CD14-positive monocyte (primary cell): ENCODE results near the gene SLC25A51. TPM values are rescaled to one million over a fixed set of nuclear protein-coding genes. Genes with fewer than 3 reads are reported as not detected.
A peak's percentile ranks its signal among the peaks of the same experiment; 100 is the strongest.

ENCODE experiments used
- DNase-seq, 3 donors: peaks; one replicate each; pipeline ENCODE4 v3.0.0-alpha.2; 2011 to 2022
- H2AFZ ChIP-seq: 2 replicates; pipeline ENCODE4 v1.6.0; 2012; ENCODE audit warnings: mild to moderate bottlenecking, low read depth, low read length, inconsistent platforms; ENCODE audit not compliant: insufficient read depth, poor library complexity, severe bottlenecking
- H3K27ac ChIP-seq, 2 donors: 1 replicate in 1 of 2; 2 replicates in 1 of 2; pipeline ENCODE4 v1.5.1; 2012 to 2013; ENCODE audit warnings: low read length in 2 of 2, control low read depth in 1 of 2, inconsistent platforms in 1 of 2, low read depth in 1 of 2, mild to moderate bottlenecking in 1 of 2
- H3K27me3 ChIP-seq, 2 donors: one replicate each; pipeline versions ENCODE4 v1.6.0 to v1.6.1; 2011 to 2013; ENCODE audit warnings: low read length in 2 of 2; ENCODE audit not compliant: control insufficient read depth in 2 of 2, insufficient read depth in 2 of 2
- H3K36me3 ChIP-seq, 2 donors: replicated peaks in 1 of 2; 1 replicate in 1 of 2; 2 replicates in 1 of 2; pipeline versions ENCODE4 v1.5.1 to v1.6.1; 2012 to 2013; ENCODE audit warnings: low read length in 2 of 2, control low read depth in 1 of 2, inconsistent platforms in 1 of 2, mild to moderate bottlenecking in 1 of 2; ENCODE audit not compliant: insufficient read depth in 2 of 2, control insufficient read depth in 1 of 2
- H3K4me1 ChIP-seq, 2 donors: 1 replicate in 1 of 2; 2 replicates in 1 of 2; pipeline versions ENCODE4 v1.5.1 to v1.6.1; 2012 to 2013; ENCODE audit warnings: low read length in 2 of 2, control low read depth in 1 of 2, inconsistent platforms in 1 of 2, mild to moderate bottlenecking in 1 of 2, moderate library complexity in 1 of 2; ENCODE audit not compliant: insufficient read depth in 2 of 2, control insufficient read depth in 1 of 2
- H3K4me2 ChIP-seq: replicated peaks from 2 replicates; pipeline ENCODE3; 2012; ENCODE audit warnings: low read length, moderate library complexity, mild to moderate bottlenecking; ENCODE audit not compliant: poor library complexity, severe bottlenecking; ENCODE audit errors: extremely low read depth
- H3K4me3 ChIP-seq, 3 experiments: fragments of 200-600 bp in 1 of 3; sonication (generic) in 1 of 3; replicated peaks in 1 of 3; 1 replicate in 2 of 3; 2 replicates in 1 of 3; pipeline ENCODE4 v1.5.1; 2011 to 2013; ENCODE audit warnings: low read length in 3 of 3, mild to moderate bottlenecking in 3 of 3, control low read depth in 2 of 3, low read depth in 2 of 3, inconsistent platforms in 1 of 3, moderate library complexity in 1 of 3
- H3K79me2 ChIP-seq: 2 replicates; pipeline ENCODE4 v1.6.0; 2012; ENCODE audit warnings: mild to moderate bottlenecking, control low read depth, inconsistent platforms, low read length, moderate library complexity; ENCODE audit not compliant: insufficient read depth
- H3K9ac ChIP-seq: 2 replicates; pipeline ENCODE4 v1.6.0; 2017; ENCODE audit warnings: low read length, mild to moderate bottlenecking; ENCODE audit not compliant: insufficient read depth, poor library complexity, severe bottlenecking
- H3K9me3 ChIP-seq, 2 donors: replicated peaks in 1 of 2; 1 replicate in 1 of 2; 2 replicates in 1 of 2; pipeline versions ENCODE4 v1.5.1 to v1.6.1; 2012 to 2013; ENCODE audit warnings: low read length in 2 of 2, control low read depth in 1 of 2; ENCODE audit not compliant: control insufficient read depth in 1 of 2, insufficient read depth in 1 of 2
- H4K20me1 ChIP-seq: 2 replicates; pipeline ENCODE4 v1.6.0; 2012; ENCODE audit warnings: mild to moderate bottlenecking, low read length, control low read depth, moderate library complexity; ENCODE audit not compliant: insufficient read depth
- H3K27ac Mint-ChIP-seq, 7 donors: one replicate each; pipeline ENCODE4 v1.8.0; 2020; ENCODE audit warnings: mild to moderate bottlenecking in 7 of 7, mixed read lengths in 7 of 7, moderate library complexity in 6 of 7, inconsistent platforms in 2 of 7
- H3K27me3 Mint-ChIP-seq, 3 donors: one replicate each; pipeline ENCODE4 v1.8.0; 2021 to 2022; ENCODE audit warnings: low read depth in 3 of 3, mild to moderate bottlenecking in 3 of 3, mixed read lengths in 3 of 3, moderate library complexity in 3 of 3, inconsistent platforms in 1 of 3
- H3K36me3 Mint-ChIP-seq, 2 donors: one replicate each; pipeline ENCODE4 v1.8.0; 2020; ENCODE audit warnings: mixed read lengths in 2 of 2, inconsistent platforms in 1 of 2, mild to moderate bottlenecking in 1 of 2
- H3K4me1 Mint-ChIP-seq: one replicate; pipeline ENCODE4 v1.8.0; 2020; ENCODE audit warnings: mild to moderate bottlenecking, mixed read lengths
- H3K4me3 Mint-ChIP-seq, 2 donors: one replicate each; pipeline ENCODE4 v1.8.0; 2020; ENCODE audit warnings: mild to moderate bottlenecking in 2 of 2, mixed read lengths in 2 of 2, moderate library complexity in 1 of 2
- H3K9me3 Mint-ChIP-seq, 7 donors: one replicate each; pipeline ENCODE4 v1.8.0; 2020 to 2022; ENCODE audit warnings: mixed read lengths in 7 of 7, mild to moderate bottlenecking in 6 of 7, moderate library complexity in 6 of 7, inconsistent platforms in 2 of 7
- CTCF ChIP-seq: fragments of 200-600 bp; IDR thresholded peaks from one replicate; pipeline ENCODE4 v1.8.0; 2022; ENCODE audit warnings: antibody characterized with exemption, mild to moderate bottlenecking
- WGBS: methylation state at CpG from one replicate; pipeline ENCODE4 v1.1.5; 2013; ENCODE audit warnings: missing lambda C conversion rate; ENCODE audit not compliant: insufficient coverage; 5-methylcytosine and 5-hydroxymethylcytosine counted together
- intact Hi-C, 2 donors: fragments of 100-400 bp; cut with micrococcal nuclease; formaldehyde crosslinking; loops; one replicate each; pipeline versions ENCODE4 v1.15.0 to v1.15.1; 2023
- polyA plus RNA-seq, 3 donors: library from polyadenylated mRNA; depleted of rRNA in 1 of 3; unstranded in 2 of 3; stranded (reverse) in 1 of 3; fragments of 300-500 nt in 2 of 3; fragments of >200 nt in 1 of 3; fragmentation: Illumina TruSeq in 2 of 3; gene quantifications; 1 replicate in 2 of 3; 2 replicates in 1 of 3; pipeline ENCODE4 v1.2.3, GENCODE V29; 2012 to 2021

The SLC25A51 gene
- polyA plus RNA-seq, 3 donors = 5.9 to 12.4 (median 8.9) TPM

GRCh38 chr9:37917313-37917731 is 13.4 kb upstream of the SLC25A51 start:
- Histone ChIP-seq H3K27ac (no peak overlapping the region), H3K4me2 (no peak overlapping the region), H2AFZ (no peak overlapping the region), H3K9ac (no peak overlapping the region), H3K4me1 (peaks cover 4 to 7% of the 10 kb centered on the region in 2 donors), H4K20me1 (no peaks in the 10 kb centered on the region), H3K36me3 (no peaks in the 10 kb centered on the region), H3K79me2 (no peaks in the 10 kb centered on the region), H3K9me3 (no peaks in the 10 kb centered on the region), H3K4me3 (no peak overlapping the region), H3K27me3 (no peaks in the 10 kb centered on the region)
- intact Hi-C loops = loop anchor here (5.0 to 10.0 kb wide), 6 partner anchors 75 to 487 kb away; partner anchors contain the start of genes ALDH1B1 (in 1 of the 2) and SHB (in 1 of the 2)
- peaks cover 0 to 4% of the 10 kb centered on the region in 2 donors for H3K36me3 Mint-ChIP-seq
- DNase-seq = no peak
- TF ChIP-seq CTCF = no peak
- H3K9me3 Mint-ChIP-seq = no peaks in the 10 kb centered on the region
- peaks cover 9% of the 10 kb centered on the region for H3K4me1 Mint-ChIP-seq
- H3K27me3 Mint-ChIP-seq = no peaks in the 10 kb centered on the region
- H3K4me3 Mint-ChIP-seq = no peak overlapping the region
- WGBS = 78% methylated on average over 6 of the region's 8 CpGs
- peak overlapping the region in 2 of 7 donors; percentile 23 to 47 for H3K27ac Mint-ChIP-seq

- Histone ChIP-seq H3K27me3 (no peaks in the 10 kb centered on the region), H3K4me1 (peaks cover 7 to 13% of the 10 kb centered on the region in 2 donors), H4K20me1 (no peaks in the 10 kb centered on the region), H3K9ac (no peak overlapping the region), H3K79me2 (no peaks in the 10 kb centered on the region), H3K9me3 (no peaks in the 10 kb centered on the region), H3K36me3 (no peaks in the 10 kb centered on the region), H3K27ac (no peak overlapping the region), H3K4me2 (no peak overlapping the region), H2AFZ (no peak overlapping the region), H3K4me3 (no peak overlapping the region)
- no peaks in the 10 kb centered on the region for H3K27me3 Mint-ChIP-seq
- intact Hi-C loops = loop anchor here (5.0 to 10.0 kb wide), 6 partner anchors 76 to 488 kb away; partner anchors contain the start of genes ALDH1B1 (in 1 of the 2) and SHB (in 1 of the 2)
- no peak overlapping the region for H3K4me3 Mint-ChIP-seq
- no peak for TF ChIP-seq CTCF
- peaks cover 0 to 4% of the 10 kb centered on the region in 2 donors for H3K36me3 Mint-ChIP-seq
- no peak for DNase-seq
- H3K4me1 Mint-ChIP-seq = peaks cover 13% of the 10 kb centered on the region
- 95% methylated on average over 11 of the region's 18 CpGs for WGBS
- H3K27ac Mint-ChIP-seq = no peak overlapping the region
- no peaks in the 10 kb centered on the region for H3K9me3 Mint-ChIP-seq
Measured at GRCh38 chr9:37916471-37917312, 12.8 kb upstream of the SLC25A51 start.
